ENCODE results near the gene TBX21. TPM values are rescaled to one million over a fixed set of nuclear protein-coding genes. Genes with fewer than 3 reads are reported as not detected.
A peak's percentile ranks its signal among the peaks of the same experiment; 100 is the strongest.
"Not testable (repeated sequence)": the region's sequence is repeated elsewhere in the genome, so short reads cannot be mapped to it uniquely, and the experiment has no call there.

TBX21 gene
- total RNA-seq, 1 experiment from 2014 or later = not detected

DNA sequence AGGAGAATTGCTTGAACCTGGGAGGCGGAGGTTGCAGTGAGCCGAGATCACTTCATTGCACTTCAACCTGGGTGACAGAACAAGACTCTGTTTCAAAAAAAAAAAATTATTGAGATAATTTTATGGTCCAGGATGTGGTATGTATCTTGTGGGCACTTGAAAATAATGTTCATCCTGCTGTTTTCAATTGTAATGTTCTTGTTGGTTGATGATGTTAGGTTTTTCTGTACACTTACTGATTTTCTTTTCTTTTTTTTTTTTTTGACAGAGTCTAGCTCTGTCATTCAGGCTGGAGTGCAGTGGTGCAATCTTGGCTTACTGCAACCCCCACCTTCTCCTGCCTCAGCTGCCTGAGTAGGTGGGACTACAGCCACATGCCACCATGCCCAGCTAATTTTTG lies 29.7 kb downstream of the TBX21 start:
- no peak for DNase-seq (ENCODE audit: low spot score)

DNA sequence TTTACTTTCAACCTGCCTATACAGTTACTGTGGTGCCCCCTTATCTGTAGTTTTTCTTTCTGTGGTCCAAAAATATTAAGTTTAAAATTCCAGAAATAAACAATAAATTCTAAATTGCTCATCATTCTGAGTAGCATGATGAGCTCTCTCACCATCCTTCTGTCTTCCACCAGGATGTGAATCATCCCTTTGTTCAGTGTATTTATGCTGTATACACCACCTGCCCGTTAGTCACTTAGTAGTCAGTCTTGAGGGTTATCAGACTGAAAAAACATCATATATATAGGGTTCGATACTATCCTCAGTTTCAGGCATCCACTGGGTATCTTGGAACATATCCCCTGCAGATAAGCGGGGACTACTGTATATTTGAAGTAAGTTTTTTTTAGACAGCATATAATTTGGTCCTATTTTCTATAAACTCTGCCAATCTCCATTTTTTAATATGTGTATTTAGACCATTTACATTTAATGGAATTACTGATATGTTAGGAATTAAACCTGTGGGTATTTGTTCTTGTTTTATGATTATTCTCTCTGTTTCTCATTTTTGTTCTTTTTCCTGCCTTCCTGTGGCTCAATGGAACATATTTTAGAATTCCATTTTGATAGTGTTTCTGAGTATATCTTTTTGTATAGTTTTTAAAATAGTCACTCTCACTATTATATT lies 31.0 kb downstream of the TBX21 start:
- DNase-seq (ENCODE audit: low spot score) = peak; percentile 63

DNA sequence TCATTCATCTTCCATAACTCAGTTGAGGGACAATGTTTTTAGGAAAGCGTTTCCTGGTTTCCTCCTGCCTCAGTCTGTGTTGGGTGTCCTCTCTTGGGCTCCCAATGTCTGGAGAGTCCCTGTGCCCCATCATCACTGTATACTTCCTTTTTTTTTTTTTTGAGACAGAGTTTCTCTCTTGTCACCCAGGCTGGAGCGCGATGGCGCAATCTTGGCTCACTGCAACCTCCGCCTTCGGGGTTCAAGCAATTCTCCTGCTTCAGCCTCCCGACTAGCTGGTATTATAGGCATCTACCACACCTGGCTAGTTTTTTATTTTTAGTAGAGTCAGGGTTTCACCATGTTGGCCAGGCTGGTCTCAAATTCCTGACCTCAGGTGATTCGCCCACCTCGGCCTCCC lies 40.6 kb downstream of the TBX21 start:
- not testable (repeated sequence) for DNase-seq (ENCODE audit: low spot score)

- DNase-seq (ENCODE audit: low spot score) = no peak
Measured at GRCh38 chr17:47774331-47774730, 41.3 kb downstream of the TBX21 start.

DNA sequence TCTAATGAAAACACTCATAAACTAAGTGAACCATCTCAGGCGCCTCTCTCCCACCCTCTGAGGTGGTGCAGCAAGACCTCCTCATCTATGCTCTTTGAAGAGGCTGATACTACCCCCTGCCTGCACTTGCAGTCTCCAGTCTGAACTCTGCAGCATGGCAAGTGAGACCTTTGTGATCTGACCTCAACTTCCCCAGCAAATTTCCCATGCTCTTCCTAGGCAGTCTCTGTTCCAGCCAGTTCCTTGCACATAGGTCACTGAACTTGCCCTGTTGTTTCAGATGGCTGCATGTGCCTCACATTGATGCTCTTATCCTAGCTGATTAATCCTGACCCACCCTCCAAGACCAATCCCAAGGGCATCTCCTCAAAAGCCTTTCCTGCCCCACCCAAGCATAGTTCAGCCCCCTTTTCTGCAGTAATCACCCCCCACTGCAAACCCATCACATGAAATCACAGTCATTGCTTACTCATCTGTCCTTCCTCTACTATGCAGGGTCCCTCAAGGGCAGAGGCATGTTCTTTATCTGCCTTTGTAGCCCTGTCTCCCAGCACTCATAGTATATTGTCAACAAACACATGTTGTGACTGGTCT lies 42.0 kb downstream of the TBX21 start:
- no peak for DNase-seq (ENCODE audit: low spot score)

DNA sequence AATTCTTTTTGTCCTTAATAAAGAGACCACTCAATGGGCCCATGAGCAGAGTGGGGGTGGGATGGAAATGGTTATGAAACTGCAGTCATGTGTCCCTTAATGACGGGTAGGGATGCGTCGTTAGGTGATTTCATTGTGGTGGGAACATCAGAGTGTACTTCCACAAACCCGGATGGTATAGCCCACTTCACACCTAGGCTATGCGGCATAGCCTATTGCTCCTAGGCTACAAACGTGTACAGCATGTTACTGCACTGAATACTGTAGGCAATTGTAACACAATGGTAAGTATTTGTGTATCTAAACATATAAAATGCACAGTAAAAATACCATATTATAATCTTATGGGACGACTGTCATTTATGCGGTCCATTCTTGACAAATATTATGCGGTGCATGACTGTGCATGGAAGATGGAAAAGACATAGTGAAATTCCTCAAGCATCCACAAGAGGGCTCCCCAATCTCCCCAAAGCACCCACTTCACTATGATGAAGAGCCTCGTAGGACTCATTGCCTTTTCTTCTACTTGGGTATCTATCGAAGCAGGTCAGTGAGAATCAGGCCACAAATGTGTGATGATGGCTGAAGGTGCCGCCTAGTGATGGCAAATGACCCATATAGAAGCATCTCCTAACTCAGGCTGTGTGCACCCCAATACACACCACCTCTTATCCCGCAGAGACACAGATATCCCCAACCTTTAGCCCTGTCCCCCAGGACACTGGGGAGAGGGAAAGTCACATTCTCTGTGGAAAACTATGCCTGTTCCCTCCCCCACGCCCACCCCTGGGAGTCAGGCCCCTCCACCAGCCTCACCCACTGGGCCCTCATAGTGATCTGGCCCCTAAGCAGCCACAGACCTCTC lies 43.5 kb downstream of the TBX21 start:
- peak; percentile 68 for DNase-seq (ENCODE audit: low spot score)

DNA sequence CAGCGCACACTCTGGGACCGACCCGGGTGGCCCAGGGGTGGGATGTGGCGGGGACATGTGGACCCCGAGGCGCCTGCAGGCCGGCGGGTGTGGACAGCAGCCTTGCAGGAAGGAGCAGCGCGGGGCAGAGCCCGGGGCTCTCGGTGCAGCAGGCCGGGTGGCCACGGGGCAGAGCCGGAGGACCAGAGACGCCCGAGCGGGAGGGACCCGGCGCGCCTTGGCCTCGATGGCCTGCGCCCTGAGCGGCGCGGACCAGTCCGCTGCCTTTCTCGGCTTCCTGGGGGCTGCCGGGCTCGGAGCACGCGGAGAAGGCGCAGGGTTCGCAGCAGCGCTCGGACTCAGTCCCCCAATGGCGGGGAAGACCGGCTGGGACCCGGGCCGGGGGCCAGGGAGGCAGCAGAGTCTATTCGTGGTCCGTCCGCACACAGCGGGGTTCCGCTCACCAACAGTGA lies 45.2 kb downstream of the TBX21 start:
- no peak for DNase-seq (ENCODE audit: low spot score)

DNA sequence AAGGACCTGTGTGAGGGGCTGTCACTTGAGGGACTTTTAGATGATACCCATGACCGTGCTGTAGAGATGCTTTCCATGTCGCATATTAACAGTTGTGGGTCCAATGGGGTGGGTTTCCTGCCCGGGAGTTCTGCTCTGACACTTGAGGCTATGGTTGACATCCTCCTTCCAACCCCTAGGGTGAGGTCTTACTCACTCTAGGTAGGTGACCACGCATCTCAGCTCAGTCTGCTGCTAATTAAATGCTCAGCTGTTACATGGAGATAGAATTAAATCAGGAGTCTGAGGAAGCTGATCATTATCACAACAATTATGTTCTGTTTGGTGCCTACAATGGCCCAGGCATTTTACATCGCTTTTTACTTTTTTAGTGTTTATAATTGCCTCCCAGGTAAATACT lies 48.4 kb downstream of the TBX21 start:
- no peak for DNase-seq (ENCODE audit: low spot score)

DNA sequence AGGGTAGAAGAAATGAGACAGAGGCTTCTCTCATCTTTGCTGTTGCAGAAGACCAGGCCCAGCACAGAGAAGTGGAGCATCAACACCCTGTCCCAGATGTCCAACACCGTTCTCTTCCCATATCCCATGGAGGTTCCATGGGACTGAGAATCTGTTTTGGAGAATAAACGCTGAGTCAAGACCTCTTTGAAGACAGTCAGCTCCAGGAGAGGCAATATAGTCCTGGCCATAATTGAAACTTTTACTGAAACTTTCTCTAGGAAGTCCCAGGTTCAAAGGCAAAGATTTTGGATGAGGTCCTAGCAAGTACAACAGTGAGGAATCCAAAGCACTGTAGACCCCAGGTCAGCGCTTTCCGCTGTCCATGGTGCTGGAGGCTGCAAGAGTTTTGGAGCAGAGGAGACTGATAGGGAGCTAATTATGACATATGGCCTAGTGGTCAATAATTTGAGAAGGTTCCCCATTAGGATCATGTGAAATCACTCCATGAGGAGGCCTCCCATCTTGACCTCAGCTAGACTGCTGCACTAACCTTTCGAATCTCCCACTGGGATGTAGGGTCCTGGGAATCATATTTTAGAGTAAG lies 52.6 kb downstream of the TBX21 start:
- DNase-seq (ENCODE audit: low spot score) = no peak

DNA sequence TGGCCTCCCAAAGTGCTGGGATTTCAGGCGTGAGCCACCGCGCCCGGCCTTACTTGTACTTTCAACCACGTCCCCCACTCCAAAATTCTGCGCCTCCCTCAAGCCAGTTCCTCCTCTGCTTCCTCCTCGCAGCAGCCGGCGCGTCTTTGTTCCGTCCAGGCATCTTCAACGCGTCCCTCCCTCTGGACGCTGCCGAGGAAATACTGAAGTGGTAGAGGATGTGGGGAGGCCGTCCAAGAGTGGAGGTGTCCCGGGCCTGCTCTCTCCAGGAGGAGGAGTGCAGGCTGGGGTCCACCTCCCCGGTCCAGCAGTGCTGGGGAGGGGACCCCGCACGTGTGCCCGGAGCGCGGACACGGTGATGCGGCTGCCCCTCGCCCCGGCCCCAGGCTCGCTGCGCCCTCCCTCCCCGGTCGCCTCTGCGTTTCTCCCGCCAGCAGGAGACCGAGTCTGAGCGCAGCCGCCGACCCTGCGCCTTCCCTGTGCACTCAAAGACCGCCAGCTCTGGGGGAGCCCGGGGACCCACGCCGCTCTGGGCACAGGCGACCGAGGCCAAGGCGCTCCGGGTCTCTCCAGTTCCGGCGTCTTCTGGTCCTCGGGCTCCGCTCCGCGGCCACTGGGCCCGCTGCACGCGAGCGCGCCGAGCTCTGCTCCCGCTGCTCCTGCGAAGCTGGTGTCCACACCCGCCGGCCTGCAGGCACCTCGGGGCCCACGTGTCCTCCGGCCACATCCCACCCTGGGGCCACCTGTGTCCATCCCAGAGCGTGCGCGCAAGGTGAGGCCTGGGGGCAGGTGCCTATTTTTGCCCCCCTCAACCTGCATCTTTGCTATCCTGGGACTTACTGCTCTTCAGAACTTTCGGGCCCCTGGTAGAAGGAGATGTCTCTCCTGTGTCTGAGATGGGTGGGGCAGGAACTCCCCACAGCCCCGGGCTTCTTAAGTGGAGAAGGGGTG lies 56.9 kb downstream of the TBX21 start:
- DNase-seq (ENCODE audit: low spot score) = no peak

- no peak for DNase-seq (ENCODE audit: low spot score)
Measured at GRCh38 chr17:47791025-47791424, 58.0 kb downstream of the TBX21 start.

GRCh38 chr17:47792457-47792856 lies 59.4 kb downstream of the TBX21 start:
- no peak for DNase-seq (ENCODE audit: low spot score)

- DNase-seq (ENCODE audit: low spot score) = no peak
Measured at GRCh38 chr17:47792979-47793378, 59.9 kb downstream of the TBX21 start.

Other genes starting within 250 kb of the TBX21 start
- gene NPEPPS, start 202.1 kb upstream of the TBX21 start, total RNA-seq (2014; rRNA removed; shearing (Covaris generic)) = 45.7 and 50.3 TPM in 2 replicates
- 360 and 467 TPM in 2 replicates for gene KPNB1, start 83.3 kb upstream of the TBX21 start, total RNA-seq (2014; rRNA removed; shearing (Covaris generic))
- gene TBKBP1, start 39.1 kb upstream of the TBX21 start, total RNA-seq (2014; rRNA removed; shearing (Covaris generic)) = 3.3 and 5.5 TPM in 2 replicates
- 8.2 and 19.1 TPM in 2 replicates for gene OSBPL7, start 88.6 kb downstream of the TBX21 start, total RNA-seq (2014; rRNA removed; shearing (Covaris generic))
- gene MRPL10, start 98.3 kb downstream of the TBX21 start, total RNA-seq (2014; rRNA removed; shearing (Covaris generic)) = 41.9 and 58.5 TPM in 2 replicates
- gene LRRC46, start 98.4 kb downstream of the TBX21 start, total RNA-seq (2014; rRNA removed; shearing (Covaris generic)) = 0.62 and 1.6 TPM in 2 replicates
- gene SCRN2, start 108.0 kb downstream of the TBX21 start, total RNA-seq (2014; rRNA removed; shearing (Covaris generic)) = 56.8 and 65.4 TPM in 2 replicates
- gene SP6, start 117.9 kb downstream of the TBX21 start, total RNA-seq (2014; rRNA removed; shearing (Covaris generic)) = 0.19 and 0.46 TPM in 2 replicates
- 1.2 and 2.5 TPM in 2 replicates for gene SP2, start 163.0 kb downstream of the TBX21 start, total RNA-seq (2014; rRNA removed; shearing (Covaris generic))
- gene PNPO, start 208.3 kb downstream of the TBX21 start, total RNA-seq (2014; rRNA removed; shearing (Covaris generic)) = 59.4 and 61.9 TPM in 2 replicates
- not detected in 2 replicates for gene PRR15L, start 224.6 kb downstream of the TBX21 start, total RNA-seq (2014; rRNA removed; shearing (Covaris generic))
- 87.2 and 96.9 TPM in 2 replicates for gene CDK5RAP3, start 237.9 kb downstream of the TBX21 start, total RNA-seq (2014; rRNA removed; shearing (Covaris generic))